SKM-1 treated with dmso at 0.1 percent for 144 hours (cell line): ENCODE data around the gene PBX4.
A peak's percentile ranks its signal among the peaks of the same experiment; 100 is the strongest.

Source experiments
- DNase-seq: peaks from one replicate; lab custom pipeline; 2025; ENCODE audit not compliant: unreplicated experiment; lab: John Stamatoyannopoulos, UW

Gene PBX4

DNA sequence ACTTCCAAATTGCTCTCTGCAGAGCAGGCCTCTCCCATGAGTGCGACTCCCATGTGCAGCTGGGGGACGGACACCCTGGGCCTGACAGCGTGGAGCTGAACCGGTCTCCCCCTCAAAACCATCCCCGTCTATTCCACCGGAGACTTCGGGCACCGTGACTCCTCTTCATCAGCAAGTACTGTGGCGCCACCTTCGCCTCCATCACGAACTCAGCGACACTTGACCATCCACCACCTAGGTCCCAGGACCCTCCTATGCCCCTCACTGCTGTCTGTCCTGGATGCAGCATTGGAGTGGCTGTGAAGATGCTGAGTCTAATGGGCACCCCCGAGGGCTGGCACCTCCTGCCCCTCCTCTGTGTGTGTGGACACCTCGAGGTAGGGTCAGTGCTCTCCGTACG, 59.9 kb downstream of the PBX4 start:
- DNase-seq = no peak

DNA sequence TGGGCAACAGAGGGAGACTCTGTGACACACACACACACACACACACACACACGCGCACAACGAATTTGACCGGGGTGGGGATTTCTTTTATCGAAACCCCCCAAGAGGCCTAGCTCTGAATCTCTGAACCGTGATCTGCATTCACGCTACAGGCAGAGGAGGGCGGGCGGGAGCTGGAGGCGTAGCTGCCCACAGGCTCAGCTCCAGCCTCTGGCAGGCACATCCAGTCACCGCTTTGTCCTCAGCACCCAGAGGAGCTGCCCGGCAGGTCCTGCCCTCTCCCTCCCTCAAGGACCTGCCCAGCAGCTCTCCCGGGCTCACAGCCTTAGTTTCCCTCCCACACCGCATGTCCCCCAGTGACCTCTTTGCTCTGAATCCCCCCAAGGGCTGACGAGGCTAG, 60.4 kb downstream of the PBX4 start:
- DNase-seq = no peak

DNA sequence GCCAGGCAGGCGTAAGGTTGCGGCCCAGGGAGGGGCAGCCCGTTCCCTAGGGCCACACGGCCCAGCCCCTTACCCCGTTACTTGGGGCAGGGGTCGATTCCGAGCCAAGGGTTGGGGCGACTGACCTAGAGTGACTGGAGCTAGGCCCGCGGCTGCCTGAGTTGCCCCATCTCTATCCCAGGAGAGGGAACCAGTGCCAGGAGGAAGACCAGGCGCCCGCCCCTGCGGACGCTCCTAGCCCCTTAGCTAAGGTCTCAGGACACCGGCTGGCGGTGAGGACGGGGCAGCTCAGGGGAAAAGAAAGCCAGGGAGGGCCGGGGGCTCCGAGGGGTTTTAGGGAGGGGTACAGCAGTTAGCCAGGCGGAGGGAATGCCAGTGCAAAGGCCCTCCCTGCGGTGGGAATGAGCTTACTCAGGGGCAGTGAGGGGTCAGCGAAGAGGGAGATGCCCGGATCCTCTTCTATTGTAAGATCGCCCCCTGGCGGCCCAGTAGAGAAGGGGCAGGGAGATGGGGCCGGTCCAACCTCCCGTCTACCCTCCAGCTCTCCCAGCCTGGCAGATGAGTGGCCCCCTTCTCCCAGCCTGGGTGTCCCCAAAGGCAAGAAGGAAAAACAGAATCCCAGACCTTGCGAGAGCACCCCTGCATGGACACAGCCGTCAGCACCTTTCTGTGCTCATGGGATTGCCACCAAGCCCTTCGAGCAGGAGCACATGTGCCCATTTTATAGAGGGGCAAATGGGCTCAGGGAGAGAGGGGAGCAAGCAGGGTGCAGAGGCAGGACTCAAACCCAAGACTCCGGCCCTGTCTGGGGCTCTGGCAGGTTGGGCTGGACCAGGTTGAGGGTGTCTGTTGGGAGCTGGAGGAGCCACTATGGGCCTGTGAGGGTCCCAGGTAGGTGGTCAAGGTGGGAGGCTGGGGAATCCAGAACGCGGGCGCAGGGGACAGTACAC, 64.1 kb downstream of the PBX4 start:
- peak; percentile 58 for DNase-seq

DNA sequence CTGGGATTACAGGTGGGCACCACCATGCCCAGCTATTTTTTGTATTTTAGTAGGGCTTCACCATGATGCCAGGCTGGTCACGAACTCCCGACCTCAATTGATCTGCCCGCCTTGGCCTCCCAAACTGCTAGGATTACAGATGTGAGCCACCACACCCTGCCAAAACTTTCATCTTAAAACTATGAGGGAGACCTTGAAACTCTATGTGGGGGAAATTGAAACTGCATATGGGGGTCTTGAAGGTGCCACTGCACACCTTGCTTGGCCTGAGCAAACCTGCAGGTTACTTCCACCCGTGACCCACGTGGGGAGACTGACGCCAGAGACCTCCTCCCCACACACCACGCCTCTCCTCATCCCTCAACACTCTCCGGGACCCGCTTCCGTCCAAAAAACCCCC, 64.8 kb downstream of the PBX4 start:
- no peak for DNase-seq

DNA sequence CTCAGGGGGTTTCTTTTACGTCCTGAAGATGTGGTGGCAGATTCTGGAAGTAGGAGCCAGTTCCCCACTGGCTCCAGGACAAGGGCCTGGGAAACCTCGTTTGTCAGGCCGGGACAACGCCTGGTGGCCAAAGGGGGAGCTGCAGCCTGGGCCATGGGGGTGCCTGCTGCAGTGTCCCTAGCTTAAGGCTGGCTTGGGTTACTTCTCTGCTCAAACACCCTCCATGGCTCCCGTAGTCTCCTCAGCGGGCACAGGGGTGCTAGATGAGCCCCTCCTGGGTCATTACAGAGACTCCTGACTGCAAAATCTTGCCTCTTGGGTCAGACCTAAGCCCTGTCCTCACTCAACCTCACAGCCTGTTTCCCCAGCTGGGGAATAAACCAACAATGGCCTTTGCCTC, 65.7 kb downstream of the PBX4 start:
- DNase-seq = peak; percentile 28

DNA sequence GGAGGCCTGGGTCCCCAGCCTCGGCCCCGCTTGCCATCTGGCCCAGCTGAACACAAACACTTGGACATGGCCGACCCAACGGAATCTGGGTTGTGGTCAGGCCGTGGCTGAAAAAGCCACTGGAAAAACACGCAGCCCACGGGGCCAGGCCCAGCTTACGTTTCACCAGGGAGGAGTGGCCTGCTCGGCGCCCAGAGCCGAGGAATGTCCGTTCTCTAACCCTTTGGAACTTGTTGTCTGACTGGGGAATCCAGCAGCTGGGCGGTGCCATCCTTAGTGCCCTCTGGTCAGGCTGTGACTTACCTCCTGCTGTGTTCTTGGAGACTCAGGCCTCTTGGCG, 66.7 kb downstream of the PBX4 start:
- no peak for DNase-seq

DNA sequence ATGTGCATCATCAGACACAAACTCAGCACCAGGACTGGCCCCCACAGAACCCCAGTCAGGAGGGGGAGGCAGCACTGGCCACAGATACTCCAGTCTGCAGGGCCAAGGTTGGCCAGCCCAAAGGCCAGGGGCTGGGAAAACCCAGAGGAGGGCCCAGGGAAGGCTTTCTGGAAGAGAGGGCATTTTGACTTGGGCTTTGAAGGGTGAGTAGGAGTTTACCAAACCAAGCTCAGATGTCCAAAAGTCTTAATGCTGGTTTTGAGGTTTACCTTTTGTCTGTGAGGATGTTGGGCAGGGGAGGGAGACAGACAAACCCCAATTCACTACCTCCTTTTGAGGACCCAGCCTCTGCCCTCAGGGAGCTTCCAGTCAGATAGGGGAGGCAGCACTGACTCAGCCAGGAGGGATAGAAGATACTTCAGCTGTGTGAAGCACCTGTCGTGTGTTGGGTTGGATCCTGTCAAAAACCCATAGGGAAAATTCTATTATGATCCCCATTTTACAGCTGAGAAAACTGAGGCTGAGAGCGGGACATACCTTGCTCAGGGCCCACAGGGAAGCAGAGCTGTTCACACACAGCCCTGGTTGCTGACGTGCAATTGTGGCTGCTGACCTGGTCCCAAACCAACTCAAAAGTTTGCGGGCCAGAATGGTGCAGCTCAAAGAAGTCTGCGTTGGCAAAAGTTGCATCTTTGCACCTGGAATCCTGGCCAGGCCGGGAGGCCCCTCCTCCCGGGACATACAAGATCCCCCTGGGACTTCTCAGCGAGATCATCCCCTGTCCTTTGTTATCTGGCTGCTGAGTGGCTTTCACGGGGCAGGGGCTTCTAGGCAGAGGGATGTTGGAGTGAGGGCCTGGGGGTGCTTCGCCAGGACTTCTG, 67.3 kb downstream of the PBX4 start:
- no peak for DNase-seq

DNA sequence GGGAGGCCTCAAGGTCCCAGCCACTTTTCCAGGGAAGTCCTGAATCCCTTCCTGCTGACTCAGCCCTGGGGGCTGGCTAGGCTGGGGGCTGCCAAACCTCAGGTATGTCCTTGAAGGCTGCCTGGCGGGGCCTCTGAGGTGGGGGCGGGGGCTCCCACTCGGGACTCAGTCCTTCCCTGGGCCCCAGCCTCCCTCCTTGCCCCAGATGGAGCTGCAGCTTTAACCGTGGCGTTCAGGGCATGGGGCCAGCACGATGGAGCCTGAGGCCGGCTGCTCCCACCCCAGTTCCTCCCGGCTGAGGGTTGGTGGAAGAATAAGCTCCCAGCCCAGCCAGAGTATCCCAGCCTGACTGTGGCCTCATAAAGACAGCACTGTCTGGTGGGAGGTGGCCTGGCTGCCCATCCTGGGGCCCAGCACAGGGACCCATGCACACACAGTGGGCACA, 68.0 kb downstream of the PBX4 start:
- DNase-seq = no peak

DNA sequence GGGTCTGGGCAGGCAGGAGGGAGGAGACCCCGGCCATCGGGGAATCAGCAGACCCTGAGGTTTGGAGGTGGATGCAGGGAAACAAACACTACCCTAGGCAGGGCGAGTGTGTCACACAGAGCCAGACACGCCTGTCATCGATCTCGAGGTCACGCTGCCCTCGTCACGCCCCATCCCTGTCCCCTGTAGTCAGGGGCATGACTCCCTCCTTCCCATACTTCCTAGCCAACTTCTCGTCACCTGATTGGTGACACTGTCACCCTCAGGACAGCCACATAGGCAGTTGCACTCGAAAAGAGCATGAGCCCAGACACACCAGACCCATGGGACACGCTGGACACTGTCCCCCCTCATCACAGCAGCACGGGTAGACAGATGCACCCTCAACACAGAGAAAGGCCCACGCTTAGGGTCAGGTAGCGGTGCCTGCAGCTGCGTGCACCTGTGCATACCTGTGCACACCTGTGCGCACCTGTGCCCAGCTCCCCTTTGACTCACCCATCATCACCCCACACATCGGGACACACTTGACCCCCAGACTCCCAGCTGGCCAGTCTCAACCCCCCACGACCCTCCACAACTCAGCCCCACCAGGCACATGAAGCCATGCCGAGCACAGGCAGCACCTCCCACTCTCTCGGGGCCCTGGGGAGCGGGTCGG, 68.6 kb downstream of the PBX4 start:
- DNase-seq = no peak

DNA sequence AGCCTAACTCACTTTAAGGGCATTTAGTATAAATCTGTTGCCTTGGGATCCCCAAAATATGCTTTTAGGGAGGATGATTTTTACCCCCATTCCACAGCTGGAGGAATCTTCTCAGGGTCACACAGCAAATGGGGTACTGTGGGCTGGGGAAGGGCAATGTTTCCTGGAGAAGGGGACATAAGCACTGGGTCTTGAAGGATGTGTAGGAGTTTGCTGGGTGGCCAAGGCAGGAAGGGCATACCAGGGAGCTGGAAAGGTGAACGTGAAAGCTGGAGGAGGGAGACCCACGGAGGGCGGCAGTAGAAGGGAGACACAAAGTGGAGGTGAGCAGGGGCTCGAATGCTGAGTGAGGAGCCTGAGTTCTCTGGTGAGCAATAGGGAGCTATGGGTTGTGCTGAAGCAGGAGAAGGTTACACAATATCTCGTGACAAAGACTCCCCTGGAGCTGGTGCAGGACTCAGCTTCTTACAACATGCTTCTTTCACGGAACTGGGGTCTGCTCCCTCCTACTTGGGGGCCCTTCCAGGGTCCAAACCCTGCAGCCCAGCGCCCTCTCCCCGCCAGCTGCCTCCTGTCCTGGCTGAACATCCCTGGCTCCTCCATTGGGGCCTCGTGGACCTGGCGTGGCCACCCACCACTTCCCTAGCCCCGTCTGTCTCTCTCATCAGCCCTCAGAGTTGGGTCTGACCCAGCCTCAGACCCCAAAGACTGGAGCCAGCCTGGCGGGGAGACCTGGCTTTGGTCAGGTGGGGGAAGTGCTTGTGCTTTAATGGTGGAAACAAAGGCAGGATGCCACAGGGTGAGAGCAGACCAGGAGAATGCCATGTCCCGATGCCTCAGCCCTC, 69.3 kb downstream of the PBX4 start:
- DNase-seq = peak; percentile 34

DNA sequence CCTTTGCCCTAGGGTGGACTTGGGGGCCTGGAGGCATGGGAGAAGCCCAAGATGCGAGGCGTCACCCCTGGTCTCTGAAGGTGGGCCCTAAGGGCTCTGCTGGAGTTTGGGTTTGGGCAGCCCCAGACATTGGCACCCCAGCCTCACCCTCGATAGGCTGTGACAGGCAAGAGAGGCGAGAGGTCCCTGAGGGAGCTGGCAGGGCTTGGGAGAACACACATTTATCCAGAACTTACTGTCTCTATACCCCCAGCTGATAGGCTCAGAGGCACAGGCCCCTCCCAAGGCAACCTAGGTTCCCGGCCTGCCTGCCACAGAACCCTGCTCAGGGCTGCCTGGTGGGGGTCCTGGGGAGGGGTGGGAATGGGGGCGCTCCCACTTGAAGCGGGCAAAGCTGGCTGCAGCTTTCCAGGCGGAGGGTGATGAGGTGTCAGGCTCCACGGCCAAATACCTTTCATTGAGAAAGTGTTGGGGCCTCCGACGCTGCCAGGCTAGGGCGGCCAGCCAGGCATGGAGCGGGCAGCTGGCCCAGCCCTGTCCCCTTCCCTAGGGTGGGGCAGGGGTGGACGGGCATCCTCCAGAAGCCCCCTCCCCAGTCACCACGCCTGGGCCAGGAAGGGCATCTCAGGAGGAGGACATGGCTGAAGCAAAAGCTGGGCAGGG, 70.7 kb downstream of the PBX4 start:
- DNase-seq = no peak

DNA sequence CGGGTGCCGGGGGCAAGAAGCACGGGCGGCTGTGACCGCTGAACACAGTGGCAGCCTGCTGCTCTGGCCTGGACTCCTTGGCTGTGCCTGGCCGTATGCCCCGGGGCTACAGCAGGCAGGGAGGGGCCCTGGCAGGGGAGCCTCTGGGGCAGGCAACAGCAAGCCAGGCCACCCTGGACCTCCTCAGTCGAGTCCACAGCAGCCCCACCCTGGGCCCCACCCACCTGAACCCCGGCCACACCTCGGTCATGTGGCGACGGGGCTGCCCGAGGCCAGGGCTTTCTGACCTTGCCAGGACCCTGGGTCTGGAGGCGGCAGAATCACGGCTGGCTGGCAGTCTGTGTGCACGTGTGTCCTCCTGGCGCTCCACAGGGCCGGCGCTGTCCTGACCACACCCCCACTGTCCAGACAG, 71.7 kb downstream of the PBX4 start:
- DNase-seq = no peak

DNA sequence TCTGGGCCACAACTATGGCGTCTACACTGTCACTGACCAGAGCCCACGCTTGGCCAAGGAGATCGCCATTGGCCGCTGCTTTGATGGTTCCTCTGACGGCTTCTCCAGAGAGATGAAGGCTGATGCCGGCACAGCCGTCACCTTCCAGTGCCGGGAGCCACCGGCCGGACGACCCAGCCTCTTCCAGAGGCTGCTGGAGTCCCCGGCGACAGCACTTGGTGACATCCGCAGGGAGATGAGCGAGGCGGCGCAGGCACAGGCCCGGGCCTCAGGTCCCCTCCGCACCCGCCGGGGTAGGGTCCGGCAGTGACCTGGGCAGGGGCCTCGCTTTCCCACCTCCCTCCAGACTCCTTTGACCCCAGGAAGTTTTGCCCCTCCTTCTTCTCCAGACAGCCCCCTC, 72.8 kb downstream of the PBX4 start:
- DNase-seq = no peak

DNA sequence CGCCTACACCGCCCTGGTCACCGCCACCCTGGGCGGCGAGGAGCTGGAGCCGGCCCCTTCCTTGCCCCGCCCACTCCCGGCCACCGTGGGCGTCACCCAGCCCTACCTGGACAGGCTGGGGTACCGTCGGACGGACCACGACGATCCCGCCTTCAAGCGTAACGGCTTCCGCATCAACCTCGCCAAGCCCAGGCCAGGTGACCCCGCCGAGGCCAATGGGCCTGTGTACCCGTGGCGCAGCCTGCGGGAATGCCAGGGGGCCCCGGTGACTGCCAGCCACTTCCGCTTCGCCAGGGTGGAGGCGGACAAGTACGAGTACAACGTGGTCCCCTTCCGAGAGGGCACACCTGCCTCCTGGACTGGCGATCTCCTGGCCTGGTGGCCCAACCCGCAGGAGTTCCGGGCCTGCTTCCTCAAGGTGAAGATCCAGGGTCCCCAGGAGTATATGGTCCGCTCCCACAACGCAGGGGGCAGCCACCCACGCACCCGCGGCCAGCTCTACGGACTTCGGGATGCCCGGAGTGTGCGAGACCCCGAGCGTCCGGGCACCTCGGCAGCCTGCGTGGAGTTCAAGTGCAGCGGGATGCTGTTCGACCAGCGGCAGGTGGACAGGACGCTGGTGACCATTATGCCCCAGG, 73.4 kb downstream of the PBX4 start:
- DNase-seq = no peak

DNA sequence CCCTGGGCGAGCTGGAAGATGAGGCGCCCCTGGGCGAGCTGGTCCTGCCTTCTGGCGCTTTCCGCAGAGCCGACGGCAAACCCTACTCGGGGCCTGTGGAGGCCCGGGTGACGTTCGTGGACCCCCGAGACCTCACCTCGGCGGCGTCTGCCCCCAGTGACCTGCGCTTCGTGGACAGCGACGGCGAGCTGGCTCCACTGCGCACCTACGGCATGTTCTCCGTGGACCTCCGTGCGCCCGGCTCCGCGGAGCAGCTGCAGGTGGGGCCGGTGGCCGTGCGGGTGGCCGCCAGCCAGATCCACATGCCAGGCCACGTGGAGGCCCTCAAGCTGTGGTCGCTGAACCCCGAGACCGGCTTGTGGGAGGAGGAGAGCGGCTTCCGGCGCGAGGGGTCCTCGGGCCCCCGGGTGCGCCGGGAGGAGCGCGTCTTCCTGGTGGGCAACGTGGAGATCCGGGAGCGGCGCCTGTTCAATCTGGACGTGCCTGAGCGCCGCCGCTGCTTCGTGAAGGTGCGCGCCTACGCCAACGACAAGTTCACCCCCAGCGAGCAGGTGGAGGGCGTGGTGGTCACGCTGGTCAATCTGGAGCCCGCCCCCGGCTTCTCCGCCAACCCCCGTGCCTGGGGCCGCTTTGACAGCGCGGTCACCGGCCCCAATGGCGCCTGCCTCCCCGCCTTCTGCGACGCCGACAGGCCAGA, 74.1 kb downstream of the PBX4 start:
- DNase-seq = no peak

DNA sequence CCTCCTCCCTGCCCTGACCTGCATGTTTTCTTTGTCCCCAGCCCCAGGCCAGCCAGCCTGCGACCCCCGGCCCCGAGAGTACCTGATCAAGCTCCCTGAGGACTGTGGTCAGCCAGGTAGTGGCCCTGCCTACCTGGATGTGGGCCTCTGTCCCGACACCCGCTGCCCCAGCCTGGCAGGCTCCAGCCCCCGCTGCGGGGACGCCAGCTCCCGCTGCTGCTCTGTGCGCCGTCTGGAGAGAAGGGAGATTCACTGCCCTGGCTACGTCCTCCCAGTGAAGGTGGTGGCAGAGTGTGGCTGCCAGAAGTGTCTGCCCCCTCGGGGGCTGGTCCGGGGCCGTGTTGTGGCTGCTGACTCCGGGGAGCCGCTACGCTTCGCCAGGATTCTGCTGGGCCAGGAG, 74.8 kb downstream of the PBX4 start:
- DNase-seq = no peak

DNA sequence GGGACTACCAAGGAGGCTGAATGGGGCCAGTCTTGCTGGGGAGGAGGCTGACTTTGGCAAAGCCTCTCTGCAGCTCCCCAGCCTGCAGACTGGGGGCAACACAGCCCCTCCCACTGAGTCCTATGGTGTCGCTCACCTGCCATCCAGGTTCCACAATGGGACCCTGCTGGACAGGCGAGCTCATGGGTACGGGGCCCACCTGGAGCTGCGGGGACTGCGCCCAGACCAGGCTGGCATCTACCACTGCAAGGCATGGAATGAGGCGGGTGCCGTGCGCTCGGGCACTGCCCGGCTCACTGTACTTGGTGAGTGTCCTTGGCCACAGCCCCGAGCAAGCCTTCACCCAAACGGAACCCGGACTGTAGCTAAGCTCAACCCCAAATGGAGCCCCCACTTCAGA, 75.4 kb downstream of the PBX4 start:
- DNase-seq = no peak

DNA sequence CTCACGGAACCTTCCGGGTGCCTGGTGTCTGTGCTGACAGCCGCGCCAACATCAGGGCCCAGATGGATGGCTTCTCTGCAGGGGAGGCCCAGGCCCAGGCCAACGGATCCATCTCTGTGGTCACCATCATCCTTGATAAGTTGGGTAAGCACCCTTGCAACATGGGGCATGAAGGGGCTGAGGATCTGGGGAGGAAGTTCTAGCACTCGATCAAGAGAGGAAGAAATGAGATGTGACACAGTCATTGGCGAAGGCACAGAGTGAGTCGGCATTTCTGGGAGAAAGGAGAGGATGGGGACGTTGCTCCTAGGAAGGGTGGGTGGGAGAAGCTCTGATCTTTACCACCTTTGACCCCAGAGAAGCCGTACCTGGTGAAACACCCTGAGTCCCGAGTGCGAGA, 76.0 kb downstream of the PBX4 start:
- DNase-seq = peak; percentile 73

DNA sequence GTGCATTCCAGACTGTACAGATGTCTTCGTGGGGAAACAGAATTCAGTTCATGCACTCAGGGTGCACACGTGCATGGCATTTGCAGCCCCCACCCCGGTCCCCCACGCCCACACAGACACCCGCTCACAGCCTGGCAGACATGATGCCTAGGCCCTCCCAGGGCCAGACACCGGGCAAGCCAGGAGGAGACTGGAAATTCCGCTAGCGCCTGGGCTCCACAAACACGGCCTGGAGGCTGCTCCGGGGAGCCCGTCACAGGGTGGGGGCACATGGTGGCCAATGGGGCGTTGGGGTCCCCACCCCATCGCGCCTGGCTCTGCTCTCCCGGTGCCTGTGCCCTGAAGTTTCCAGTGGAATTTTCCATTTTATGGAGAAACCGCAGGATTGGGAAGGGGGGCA, 76.9 kb downstream of the PBX4 start:
- no peak for DNase-seq
